ENCODE results near the gene GPR55. TPM values are rescaled to one million over a fixed set of nuclear protein-coding genes. Genes with fewer than 3 reads are reported as not detected.

Gene GPR55
- total RNA-seq, 1 experiment from 2014 or later: 0.07 TPM

- no peaks in the 10 kb centered on the region for H3K9me2 ChIP-seq (replicated peaks; ENCODE audit: low read length)
- no peak overlapping the region for H2AFZ ChIP-seq (ENCODE audit: low read length)
- no peak overlapping the region for H3K4me2 ChIP-seq (ENCODE audit: low read length)
- ATAC-seq (no peak), DNase-seq (no peak)
- BruUV-seq (replicated peaks): no TSS peak
- H3K36me3 ChIP-seq (ENCODE audit: low read depth, low read length): no peaks in the 10 kb centered on the region
- H3K9ac ChIP-seq (ENCODE audit: low read length): no peak overlapping the region
- H3K4me3 ChIP-seq (ENCODE audit: low read length): no peak overlapping the region
- H3K9me3 ChIP-seq (ENCODE audit: low read length): no peaks in the 10 kb centered on the region
- TF ChIP-seq EZH2phosphoT487 (IDR thresholded peaks at IDR 0.05; ENCODE audit: borderline replicate concordance, low read length): no peak
- no peak for TF ChIP-seq CTCF (conservative IDR thresholded peaks at IDR 0.05; ENCODE audit: low read depth, low read length)
- no peak for TF ChIP-seq EZH2 (IDR thresholded peaks at IDR 0.05; ENCODE audit: low read length, unreplicated experiment)
- ChIA-PET CTCF (no interaction called here), POLR2A (ENCODE audit: unreplicated experiment) (no interaction called here)
- H3K4me1 ChIP-seq (ENCODE audit: insufficient read depth, low read length): 0 out of 2 replicates have a peak, but pooled peaks cover 4% of the 10 kb centered on the region
- no peaks in the 10 kb centered on the region for H3K27me3 ChIP-seq (ENCODE audit: low read length)
- no peaks in the 10 kb centered on the region for H4K20me1 ChIP-seq (ENCODE audit: low read length)
- intact Hi-C loops (cut with micrococcal nuclease): loop anchor here (5.0 kb wide), 2 partner anchors 79 to 156 kb away; partner anchors contain the start of gene PSMD1
- H3K79me2 ChIP-seq (ENCODE audit: low read length): no peaks in the 10 kb centered on the region
- no peak overlapping the region for H3K27ac ChIP-seq (ENCODE audit: low read length)
- no peaks in the 10 kb centered on the region for H3F3A ChIP-seq (ENCODE audit: low read length, unreplicated experiment)
These were observed 24.0 kb downstream of the GPR55 start for GRCh38 chr2:230901006-230901405.

GRCh38 chr2:230900336-230900995 lies 24.6 kb downstream of the GPR55 start:
- no peaks in the 10 kb centered on the region for H3K9me2 ChIP-seq (replicated peaks; ENCODE audit: low read length)
- POLR2A ChIA-PET (ENCODE audit: unreplicated experiment): no interaction called here
- CTCF ChIA-PET: no interaction called here
- ATAC-seq: no peak
- no peaks in the 10 kb centered on the region for H3K79me2 ChIP-seq (ENCODE audit: low read length)
- H3K4me3 ChIP-seq (ENCODE audit: low read length): no peak overlapping the region
- H3K9ac ChIP-seq (ENCODE audit: low read length): no peak overlapping the region
- DNase-seq: no peak
- no peak for TF ChIP-seq EZH2 (IDR thresholded peaks at IDR 0.05; ENCODE audit: low read length, unreplicated experiment)
- no peak for TF ChIP-seq CTCF (conservative IDR thresholded peaks at IDR 0.05; ENCODE audit: low read depth, low read length)
- TF ChIP-seq EZH2phosphoT487 (IDR thresholded peaks at IDR 0.05; ENCODE audit: borderline replicate concordance, low read length): no peak
- no peaks in the 10 kb centered on the region for H3K36me3 ChIP-seq (ENCODE audit: low read depth, low read length)
- H2AFZ ChIP-seq (ENCODE audit: low read length): no peak overlapping the region
- no peaks in the 10 kb centered on the region for H3K4me1 ChIP-seq (ENCODE audit: insufficient read depth, low read length)
- H3K9me3 ChIP-seq (ENCODE audit: low read length): no peaks in the 10 kb centered on the region
- intact Hi-C loops (cut with micrococcal nuclease): loop anchor here (5.0 kb wide), 2 partner anchors 78 to 157 kb away; partner anchors contain the start of gene PSMD1
- no peaks in the 10 kb centered on the region for H3K27me3 ChIP-seq (ENCODE audit: low read length)
- H4K20me1 ChIP-seq (ENCODE audit: low read length): no peaks in the 10 kb centered on the region
- BruUV-seq (replicated peaks): no TSS peak
- H3K4me2 ChIP-seq (ENCODE audit: low read length): no peak overlapping the region
- no peaks in the 10 kb centered on the region for H3F3A ChIP-seq (ENCODE audit: low read length, unreplicated experiment)
- no peak overlapping the region for H3K27ac ChIP-seq (ENCODE audit: low read length)

- Histone ChIP-seq H3K9me2 (replicated peaks; ENCODE audit: low read length) (no peaks in the 10 kb centered on the region), H3K4me2 (ENCODE audit: low read length) (no peak overlapping the region), H3K36me3 (ENCODE audit: low read depth, low read length) (no peaks in the 10 kb centered on the region), H3F3A (ENCODE audit: low read length, unreplicated experiment) (no peaks in the 10 kb centered on the region), H3K9me3 (ENCODE audit: low read length) (no peaks in the 10 kb centered on the region), H3K4me3 (ENCODE audit: low read length) (no peak overlapping the region), H4K20me1 (ENCODE audit: low read length) (no peaks in the 10 kb centered on the region), H2AFZ (ENCODE audit: low read length) (no peak overlapping the region), H3K27ac (ENCODE audit: low read length) (no peak overlapping the region), H3K27me3 (ENCODE audit: low read length) (no peaks in the 10 kb centered on the region), H3K79me2 (ENCODE audit: low read length) (no peaks in the 10 kb centered on the region), H3K4me1 (ENCODE audit: insufficient read depth, low read length) (no peaks in the 10 kb centered on the region), H3K9ac (ENCODE audit: low read length) (no peak overlapping the region)
- intact Hi-C loops (cut with micrococcal nuclease): loop anchor here (5.0 kb wide), 2 partner anchors 77 to 158 kb away; partner anchors contain the start of gene PSMD1
- ChIA-PET POLR2A (ENCODE audit: unreplicated experiment) (no interaction called here), CTCF (interaction anchor here (0.9 to 1.1 kb wide), 2 partner anchors 75 to 88 kb away, joined by 5 read pairs; no protein-coding TSS in a partner anchor)
- ATAC-seq (no peak), DNase-seq (no peak)
- TF ChIP-seq EZH2 (IDR thresholded peaks at IDR 0.05; ENCODE audit: low read length, unreplicated experiment) (no peak), CTCF (conservative IDR thresholded peaks at IDR 0.05; ENCODE audit: low read depth, low read length) (no peak), EZH2phosphoT487 (IDR thresholded peaks at IDR 0.05; ENCODE audit: borderline replicate concordance, low read length) (no peak)
- no TSS peak for BruUV-seq (replicated peaks)
These were observed 25.3 kb downstream of the GPR55 start for GRCh38 chr2:230899786-230900185.
